ENCODE measurements around the gene GDPD4.

The GDPD4 gene

DNA sequence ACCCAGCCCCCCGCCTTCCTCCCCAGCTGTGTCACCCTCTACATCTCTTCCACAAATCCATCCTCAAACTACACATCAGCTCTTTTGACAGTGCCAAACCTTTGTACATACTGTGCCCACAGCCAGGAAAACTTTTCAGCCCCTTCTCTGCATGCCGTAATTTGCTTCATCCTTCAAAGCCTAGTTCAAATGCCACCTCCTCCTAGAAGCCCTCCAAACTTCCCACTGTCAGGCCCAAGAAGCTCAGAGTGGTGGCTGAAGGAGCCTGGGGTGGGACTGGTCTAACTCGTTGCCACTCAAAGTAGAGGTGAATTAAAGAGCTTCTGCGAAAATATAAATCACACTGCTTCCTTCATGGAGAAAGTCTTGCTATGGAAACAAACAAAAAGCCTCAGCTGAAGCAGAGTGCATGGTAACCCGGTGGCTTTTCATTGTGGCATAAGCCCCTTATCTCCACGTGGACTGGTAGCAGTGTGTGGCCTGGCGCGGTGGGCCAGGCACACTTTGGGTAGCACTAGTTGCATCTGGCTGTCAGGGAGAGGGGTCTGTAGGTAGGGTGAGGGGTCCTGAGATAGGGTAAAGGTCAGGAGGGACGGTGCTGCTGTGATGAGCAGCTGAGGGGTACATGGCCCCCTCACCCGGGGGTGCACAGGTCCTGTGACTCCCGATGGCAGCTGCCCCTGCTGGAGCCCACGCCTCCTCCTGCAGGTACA is 96.6 kb downstream of the GDPD4 start:
- no peak for DNase-seq

DNA sequence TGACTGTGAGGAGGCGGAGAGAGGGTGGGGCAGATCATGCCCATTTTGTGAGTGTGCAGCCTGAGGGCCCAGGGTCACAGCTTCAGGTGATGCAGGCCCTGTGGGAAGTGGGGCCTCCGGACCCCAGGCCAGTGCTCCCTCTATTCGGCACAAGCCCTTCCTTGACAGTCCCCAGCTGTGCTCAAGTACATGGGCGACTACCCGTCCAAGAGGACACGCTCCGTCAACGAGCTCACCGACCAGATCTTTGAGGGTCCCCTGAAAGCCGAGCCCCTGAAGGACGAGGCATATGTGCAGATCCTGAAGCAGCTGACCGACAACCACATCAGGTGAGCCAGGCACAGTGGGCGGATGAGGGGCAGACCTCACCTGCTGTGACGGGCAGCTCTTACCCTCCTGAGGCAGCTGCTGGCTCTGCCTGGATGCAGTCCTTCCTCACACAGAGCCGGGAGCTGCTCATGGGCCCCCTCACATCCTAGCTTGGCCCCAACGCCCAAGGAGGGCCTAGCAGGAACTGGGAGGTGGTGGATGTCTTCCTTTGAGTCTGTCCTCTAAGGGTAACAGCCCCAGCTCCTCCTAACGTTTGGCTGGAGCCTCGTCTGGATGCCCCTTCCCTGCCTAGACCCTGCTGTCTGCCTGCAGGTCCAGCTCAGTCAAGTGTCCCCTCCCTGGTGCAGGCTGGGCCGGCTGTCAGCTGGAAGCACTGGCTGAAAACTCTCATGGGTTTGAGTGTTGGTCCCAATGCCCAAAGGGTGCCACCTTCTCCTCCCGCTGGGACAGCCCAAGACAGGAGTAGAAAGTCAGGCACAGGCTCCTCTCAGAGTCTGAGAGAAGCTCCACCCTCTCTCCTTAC is 97.4 kb downstream of the GDPD4 start:
- no peak for DNase-seq

DNA sequence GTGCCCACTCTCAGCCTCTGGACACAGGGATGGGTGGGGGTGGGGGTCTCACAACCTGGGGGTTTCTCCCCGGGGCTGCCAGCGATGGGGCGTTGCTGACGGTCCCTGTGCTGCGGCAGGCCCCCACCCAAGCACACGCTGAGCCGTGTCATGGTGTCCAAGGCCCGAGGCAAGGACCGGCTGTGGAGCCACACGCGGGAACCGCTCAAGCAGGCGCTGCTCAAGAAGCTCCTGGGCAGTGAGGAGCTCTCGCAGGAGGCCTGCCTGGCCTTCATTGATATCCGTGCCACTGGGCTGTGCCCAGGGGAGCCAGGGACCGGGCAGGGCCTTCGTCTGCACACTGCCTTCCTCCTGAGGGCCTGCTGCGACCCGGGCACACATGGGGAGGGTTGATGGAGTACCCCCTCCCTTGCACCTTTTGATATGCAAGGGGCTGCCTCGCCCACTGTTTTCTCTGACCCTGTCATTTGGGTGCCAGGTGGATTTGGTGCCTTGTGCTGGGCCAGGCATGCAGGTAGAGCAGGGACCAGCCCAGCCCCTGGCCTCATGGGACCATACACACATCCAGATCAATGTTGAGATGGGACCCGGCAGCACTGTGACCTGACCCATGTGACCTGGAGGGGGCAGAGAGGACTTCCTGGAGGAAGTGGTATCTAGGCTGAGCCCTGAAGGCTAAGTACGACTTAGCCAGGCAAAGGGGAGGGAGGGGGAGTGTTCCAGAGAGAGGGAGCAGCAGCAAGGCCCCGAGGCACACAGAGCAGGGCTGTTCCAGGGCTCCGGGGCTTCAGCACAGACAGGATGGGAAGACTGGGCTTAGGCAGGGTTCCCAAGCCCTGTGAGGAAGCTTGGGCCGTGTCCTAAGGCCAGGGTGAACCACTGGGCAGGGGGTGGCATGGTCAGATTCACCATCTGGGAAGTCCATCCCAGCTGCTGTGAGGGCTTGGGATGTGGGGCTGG is 98.3 kb downstream of the GDPD4 start:
- no peak for DNase-seq

DNA sequence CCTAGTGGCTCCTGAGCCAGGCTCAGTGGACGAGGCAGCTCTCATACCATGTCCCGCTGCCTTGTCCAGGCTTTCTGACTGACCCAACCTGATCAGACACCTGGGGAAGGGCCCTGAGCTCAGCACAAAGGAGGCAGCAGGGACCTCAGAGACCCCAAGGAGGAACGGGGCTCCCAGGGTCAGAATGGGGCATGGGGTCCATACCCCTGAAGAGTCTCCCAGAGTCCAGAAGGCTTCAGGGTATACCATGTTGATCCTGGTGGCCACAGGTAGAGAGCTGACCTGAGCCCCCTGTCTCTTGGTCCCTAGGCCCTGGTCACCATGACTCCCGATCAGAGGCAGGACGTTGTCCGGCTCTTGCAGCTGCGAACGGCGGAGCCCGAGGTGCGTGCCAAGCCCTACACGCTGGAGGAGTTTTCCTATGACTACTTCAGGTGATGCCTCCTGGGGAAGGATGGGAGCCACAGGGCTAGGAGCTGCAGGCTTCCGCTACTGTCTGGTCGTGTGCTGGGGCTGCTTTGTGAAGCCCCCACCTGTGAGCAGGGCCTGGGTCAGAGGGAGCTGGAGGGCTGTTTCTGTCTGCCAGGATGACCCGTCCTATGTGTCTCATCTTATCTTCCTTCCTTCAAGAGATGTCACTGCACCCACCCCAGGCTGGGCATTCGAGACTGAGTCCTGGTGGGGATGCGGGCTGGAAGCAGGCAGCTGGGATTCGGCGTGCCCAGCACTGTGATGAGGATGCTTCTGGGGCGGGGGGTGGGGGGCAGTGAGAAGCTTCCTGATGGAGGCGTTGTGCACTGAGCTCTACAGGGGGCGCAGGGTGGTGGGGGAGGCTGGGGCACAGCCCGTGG is 99.3 kb downstream of the GDPD4 start:
- no peak for DNase-seq

DNA sequence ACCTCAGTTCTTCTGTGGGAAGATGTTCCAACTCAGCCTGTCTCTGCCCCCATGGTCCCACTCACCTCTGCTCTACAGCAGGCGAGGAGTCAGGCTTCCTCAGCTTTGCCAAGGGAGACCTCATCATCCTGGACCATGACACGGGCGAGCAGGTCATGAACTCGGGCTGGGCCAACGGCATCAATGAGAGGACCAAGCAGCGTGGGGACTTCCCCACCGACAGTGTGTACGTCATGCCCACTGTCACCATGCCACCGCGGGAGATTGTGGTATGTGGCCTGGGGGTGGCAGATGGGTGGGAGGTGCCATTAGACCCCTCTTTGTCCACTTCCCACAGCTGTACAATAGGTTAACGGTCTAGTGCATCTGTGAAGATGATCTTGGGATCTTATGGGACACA is 100.1 kb downstream of the GDPD4 start:
- DNase-seq: no peak

DNA sequence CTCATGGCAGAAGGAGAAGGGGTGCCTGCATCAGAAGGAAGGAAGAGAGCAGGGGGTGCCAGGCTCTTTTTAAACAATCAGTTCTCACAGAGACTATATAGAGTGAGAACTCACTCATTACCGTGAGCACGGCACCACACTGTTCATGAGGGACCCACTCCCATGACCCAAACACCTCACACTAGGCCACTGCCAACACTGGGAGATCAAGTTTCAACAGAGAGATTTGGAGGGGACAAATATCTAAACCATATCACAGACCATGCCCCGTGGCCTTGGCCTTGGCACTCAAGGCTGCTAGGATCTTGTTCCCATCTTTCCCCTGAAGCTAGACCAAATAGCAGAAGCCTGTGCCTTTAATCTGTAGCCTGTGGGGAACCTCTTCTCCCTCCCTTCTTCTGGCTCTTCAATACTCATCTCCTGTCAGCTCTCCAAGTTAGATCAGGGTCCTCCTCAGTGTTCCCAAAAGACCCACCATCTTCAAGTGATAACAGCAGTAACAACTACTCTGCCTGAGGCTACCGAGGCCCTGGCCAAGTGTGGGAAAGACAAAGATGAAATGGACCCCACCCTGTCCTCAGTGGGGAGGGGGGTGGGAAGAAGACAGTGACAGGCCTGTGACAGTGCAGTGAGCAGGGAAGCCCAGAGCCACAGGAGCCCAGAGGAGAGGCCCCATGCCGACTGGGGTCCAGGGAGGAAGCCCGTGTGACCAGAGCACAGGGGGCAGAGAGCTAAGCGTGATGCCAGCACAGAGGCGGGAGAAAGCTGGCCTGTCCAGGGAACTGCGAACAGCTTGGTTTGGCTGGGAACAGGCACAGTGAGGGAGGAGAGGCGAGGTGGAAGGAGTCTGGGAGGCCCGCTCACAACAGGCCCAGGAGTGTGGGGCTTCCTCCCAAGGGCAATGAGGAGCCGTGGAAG is 100.9 kb downstream of the GDPD4 start:
- DNase-seq: no peak

DNA sequence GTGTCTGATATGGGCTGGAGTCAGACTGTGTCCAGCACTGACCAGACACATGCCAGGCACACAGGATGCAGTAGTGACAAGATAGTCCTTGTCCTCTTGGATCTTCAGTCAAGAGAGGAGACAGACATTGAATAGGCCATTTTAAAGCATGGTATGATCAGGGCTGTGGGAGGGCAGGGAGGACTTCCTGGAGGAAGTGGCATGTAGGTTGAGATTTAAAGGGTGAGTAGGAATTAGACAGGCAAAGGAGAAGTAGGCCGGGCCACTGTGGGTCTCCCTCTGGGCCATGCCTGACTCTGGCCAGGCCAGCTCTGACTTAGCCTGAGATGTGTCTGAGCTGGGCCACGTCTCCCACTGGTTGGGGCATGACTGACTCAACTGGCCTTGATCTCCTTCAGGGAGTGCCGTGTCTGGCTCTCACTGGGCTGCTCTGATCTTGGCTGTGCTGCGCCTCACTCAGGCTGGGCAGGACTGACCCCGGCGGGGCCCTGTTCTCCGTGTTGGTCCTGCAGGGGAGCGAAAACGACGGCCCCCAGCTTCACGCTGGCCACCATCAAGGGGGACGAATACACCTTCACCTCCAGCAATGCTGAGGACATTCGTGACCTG is 102.2 kb downstream of the GDPD4 start:
- DNase-seq: no peak

DNA sequence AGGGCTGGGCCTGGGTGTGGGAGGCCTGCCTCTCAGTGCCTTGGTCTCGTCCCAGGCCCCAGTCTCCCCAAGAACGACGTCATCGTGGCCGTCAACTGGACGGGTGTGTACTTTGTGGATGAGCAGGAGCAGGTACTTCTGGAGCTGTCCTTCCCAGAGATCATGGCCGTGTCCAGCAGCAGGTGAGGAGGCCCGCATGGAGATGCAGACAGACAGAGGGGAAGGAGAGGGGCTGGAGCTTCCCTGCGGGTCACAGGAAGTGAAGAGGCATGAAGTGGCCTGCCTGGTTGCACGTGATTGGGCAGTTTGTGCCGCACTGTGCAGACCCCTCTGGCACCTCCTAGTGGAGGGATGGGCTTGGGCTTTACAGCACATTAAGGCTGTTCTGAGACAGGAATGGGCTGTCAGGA is 103.0 kb downstream of the GDPD4 start:
- DNase-seq: no peak

DNA sequence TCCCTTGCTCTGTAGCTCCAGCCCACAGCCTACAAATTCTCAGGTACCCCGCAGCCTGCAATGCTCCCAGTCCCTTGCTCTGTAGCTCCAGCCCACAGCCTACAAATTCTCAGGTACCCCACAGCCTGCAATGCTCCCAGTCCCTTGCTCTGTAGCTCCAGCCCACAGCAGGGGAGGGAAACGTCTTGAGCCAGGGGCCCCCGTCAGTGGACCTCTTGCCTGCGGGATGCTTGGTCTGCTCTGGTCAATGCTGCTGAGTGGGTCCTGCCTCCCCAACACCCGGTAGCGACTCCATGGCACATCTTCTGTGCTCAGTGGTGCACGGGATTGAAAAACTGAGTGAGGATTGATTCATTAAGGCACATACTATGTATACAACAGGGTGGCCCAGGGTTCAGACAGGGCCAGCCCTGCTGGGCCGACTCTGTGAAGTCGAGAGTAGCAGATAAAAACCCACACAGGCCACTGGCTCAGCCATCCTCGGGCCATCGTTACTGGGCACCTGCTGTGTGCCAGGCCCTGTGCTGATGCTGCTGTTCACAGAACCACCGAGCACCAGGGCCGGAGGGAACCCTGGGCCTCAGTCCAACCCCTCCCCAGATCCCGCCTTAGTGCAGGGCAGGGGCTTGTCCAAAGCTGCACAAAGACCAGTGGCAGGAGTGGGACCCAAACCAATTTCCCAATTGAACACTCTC is 103.7 kb downstream of the GDPD4 start:
- DNase-seq: no peak

DNA sequence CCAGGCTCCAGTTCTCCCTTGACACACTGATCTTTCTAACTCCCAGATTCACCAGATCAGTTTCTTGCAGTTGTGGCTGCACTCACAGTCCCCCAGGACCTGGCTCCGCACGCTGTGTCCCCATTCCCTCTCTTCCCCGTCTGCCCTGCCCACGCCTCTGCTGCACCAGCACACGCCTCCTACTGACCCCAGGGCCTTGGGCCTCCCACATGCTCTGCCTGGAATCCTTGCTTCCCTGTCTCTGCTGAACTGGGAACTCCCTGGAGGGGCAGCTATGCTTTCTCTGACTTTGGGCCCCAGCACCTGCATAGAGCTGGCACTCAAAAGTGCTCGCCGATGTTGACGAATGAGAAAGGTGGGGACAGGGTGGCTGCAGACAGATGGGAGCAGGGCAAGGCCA is 104.5 kb downstream of the GDPD4 start:
- no peak for DNase-seq

DNA sequence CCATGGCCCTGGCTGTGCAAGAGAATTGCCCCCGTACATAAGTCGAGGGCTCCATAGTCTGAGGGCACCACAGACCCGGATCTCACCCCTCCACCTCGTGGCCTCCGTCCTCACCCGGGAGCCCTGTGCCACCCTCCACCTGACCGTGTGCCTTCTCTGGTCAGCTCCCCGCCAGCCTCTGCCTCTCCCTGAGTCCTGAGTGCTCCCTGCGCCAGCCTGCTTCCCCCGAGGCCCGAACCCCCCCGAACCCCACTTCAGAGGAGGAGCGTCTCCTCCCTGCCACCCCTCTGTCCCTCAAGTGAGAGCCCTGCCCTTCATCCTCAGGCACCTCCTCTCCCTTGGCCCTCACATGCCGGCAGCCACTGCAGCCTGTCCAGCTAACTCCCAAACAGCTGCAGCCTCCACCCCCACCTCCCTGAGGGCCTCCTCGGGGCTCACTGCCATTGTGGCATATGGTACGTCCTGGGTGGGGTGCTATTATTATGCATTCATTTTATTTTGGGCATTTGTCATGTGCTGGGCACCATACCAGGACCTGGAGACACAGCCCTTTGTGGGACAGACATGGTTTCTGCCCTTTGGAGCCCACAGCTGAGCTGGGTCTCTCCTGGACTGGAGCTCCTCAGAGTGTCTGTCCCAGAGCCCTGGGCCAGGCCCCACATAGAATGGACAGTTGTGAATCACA is 106.3 kb downstream of the GDPD4 start:
- DNase-seq: no peak

DNA sequence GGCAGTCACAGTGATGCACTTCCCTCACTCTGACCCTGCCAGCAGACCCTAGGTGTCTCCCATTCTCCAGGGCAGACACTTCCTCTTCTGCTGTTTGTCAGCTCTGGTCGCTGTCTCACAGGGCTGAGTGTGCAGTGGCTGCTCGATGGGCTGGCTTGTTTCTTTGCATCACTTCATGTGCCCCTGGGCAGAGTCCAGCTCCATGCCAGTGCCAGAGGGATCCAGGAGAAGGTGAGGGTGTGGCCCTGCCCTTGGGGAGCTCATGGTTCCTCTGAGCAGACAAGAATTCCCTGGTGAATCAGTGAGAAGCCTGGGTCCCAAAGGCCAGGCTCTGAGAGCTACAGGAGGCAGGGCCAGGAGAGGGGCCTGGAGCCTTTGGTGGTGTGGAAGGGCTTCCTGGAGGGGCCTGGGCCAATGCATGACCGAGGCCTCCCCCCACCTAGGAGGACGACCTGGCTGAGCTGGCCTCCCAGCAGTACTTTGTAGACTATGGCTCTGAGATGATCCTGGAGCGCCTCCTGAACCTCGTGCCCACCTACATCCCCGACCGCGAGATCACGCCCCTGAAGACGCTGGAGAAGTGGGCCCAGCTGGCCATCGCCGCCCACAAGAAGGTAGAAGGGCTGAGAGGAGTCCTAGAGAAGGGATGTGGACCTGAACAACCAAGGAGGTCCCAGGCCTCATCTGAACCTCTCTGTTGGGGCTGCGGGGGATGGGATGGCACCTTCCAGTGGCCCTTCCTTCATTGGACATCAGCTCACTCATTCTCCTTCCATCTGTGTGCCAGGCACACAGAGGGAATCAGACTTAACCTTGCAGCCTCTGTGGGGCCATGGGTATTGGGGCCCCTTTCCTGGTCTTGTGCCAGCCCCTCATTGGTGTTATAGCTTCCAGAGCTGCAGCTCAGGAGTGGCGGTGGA is 107.3 kb downstream of the GDPD4 start:
- no peak for DNase-seq

DNA sequence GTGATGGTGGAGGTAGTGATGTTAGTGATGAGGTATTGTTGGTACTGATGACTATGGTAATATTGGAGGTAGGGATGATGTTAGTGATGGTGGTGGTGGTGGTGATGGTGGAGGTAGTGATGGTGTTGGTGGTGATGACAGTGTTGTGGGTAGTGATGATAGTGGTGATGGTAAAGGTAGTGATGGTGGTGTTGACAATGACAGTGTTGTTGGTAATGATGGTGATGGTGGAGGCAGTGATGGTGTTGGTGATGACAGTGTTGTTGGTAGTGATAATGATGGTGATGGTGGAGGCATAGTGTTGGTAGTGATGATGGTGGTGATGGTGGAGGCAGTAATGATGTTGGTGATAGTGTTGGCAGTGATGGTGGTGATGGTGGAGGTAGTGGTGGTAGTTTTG is 108.3 kb downstream of the GDPD4 start:
- DNase-seq: no peak

DNA sequence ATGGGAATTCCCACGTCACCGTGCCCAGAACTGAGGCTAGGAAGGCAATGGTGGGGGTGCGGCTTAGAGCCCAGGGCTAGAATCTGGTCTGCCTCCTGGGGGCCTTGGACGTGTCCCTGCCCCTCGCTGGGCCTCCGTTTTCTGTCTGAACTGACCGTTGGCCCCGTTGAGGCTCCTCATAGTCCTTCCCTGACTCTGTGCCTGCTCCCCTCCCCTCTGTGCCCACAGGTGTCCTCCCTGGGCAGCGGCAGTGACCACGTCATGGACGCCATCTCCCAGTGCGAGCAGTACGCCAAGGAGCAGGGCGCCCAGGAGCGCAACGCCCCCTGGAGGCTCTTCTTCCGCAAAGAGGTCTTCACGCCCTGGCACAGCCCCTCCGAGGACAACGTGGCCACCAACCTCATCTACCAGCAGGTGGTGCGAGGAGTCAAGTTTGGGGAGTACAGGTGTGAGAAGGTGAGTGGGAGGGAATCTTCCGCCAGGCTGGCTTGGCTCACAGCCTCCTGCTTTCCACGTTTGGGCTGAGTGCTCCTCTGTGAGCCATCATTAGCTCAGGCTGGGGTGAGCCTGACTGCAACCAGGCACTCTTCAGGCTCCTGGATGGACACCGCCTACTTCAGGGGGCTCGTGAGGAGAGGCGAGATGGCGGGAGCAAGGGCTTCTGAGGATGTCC is 109.5 kb downstream of the GDPD4 start:
- peak; percentile 55 to 57 for DNase-seq

DNA sequence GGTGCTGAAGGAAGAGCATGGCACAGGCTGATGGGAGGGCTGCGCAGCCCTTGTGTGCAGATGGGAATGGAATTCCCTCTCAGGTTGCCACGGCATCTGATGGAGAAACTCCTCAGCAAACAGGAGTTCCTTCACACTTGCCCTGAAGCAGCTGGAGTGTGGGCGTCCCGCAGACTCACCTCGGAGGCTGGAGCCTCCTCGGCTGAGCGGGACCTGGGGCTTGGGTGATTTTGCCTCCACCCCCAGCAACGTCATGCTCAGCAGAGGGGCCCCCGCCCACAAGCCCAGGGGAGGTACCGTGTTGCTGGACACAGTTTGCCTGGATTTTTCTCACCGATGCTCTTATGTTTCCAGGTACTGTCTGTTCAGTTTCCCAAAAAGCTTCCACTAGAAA is 110.1 kb downstream of the GDPD4 start:
- no peak for DNase-seq

DNA sequence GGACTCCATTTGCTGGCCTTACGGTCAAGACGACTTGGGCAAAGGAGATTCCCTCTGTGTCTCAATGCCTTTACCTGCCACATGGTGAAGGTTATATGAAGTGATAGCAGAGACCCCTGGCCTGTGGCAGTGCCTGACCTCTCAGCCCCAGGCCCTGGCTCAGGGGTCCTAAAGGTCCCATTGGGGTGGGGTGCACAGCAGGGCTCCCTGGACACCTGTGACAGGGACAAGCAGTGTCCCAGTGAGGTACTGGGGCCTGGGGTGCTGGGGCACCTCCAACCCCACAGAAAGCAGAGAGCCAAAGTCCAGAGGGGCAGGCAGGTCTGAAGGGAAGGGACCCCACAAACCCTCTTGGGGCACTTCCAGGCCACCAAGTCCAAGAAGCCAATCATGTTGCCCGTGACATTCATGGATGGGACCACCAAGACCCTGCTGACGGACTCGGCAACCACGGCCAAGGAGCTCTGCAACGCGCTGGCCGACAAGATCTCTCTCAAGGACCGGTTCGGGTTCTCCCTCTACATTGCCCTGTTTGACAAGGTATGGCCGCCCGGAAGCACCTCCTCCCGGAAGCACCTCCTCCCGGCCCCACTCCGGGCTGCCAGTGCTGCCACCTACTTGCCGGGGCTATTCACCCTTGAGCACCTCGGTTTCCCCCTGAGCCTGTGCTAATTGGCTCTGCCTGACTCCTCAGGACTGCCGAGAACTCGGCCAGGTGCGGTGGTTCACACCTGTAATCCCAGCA is 111.0 kb downstream of the GDPD4 start:
- DNase-seq: no peak
